ENCODE results near the gene SAMHD1. TPM values are rescaled to one million over a fixed set of nuclear protein-coding genes. Genes with fewer than 3 reads are reported as not detected.
A peak's percentile ranks its signal among the peaks of the same experiment; 100 is the strongest.
"Not testable (repeated sequence)": the region's sequence is repeated elsewhere in the genome, so short reads cannot be mapped to it uniquely, and the experiment has no call there.

The SAMHD1 gene
- total RNA-seq, 2 donors from 2014 or later = 24.0 to 35.6 TPM

DNA sequence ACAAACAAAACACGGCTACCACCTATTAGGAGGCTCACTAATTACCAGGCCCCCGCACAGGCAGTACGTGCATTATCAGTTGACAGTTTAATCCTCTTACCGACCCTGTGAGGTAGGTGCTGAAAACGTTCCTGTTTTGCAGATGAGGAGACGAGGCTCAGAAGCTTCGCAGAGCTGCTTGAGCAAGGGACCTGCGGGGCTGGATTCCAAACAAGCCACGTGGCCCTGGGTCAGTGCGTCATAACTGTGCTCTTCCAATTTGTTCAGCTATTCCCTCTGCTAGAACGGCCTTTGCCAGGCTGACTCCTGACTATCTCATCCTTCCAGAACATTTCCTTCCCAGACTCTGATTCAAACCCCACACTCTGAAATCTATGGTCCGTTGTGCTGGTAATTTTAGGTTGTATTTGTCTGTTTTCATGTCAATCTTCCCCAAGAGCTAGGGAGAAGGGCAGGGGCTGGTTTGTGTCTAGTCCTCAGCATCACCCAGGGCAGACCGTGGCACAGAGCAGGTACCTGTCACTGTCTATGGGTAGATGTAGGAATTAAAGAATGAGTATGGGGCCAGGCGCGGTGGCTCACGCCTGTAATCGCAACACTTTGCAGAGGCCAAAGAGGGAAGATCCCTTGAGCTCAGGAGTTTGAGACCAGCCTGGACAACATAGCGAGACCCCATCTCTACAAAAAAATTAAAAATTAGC is 104.3 kb downstream of the SAMHD1 start:
- Histone ChIP-seq H3K4me3 (no peak overlapping the region), H3K27ac (peak overlapping the region; percentile 73), H3K36me3 (no peaks in the 10 kb centered on the region), H3K4me1 (peaks cover 4% of the 10 kb centered on the region), H3K27me3 (no peaks in the 10 kb centered on the region), H3K9ac (ENCODE audit: low read depth in 2 of 2, low read length in 2 of 2) (peak overlapping the region in 1 of 2 donors; percentile 35), H3K9me3 (no peaks in the 10 kb centered on the region)
- intact Hi-C loops (cut with DNase I) = no loop called here
- DNase-seq = no peak
- TF ChIP-seq, protein P1, sequence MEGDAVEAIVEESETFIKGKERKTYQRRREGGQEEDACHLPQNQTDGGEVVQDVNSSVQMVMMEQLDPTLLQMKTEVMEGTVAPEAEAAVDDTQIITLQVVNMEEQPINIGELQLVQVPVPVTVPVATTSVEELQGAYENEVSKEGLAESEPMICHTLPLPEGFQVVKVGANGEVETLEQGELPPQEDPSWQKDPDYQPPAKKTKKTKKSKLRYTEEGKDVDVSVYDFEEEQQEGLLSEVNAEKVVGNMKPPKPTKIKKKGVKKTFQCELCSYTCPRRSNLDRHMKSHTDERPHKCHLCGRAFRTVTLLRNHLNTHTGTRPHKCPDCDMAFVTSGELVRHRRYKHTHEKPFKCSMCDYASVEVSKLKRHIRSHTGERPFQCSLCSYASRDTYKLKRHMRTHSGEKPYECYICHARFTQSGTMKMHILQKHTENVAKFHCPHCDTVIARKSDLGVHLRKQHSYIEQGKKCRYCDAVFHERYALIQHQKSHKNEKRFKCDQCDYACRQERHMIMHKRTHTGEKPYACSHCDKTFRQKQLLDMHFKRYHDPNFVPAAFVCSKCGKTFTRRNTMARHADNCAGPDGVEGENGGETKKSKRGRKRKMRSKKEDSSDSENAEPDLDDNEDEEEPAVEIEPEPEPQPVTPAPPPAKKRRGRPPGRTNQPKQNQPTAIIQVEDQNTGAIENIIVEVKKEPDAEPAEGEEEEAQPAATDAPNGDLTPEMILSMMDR (IDR thresholded peaks at IDR 0.05) = no peak

DNA sequence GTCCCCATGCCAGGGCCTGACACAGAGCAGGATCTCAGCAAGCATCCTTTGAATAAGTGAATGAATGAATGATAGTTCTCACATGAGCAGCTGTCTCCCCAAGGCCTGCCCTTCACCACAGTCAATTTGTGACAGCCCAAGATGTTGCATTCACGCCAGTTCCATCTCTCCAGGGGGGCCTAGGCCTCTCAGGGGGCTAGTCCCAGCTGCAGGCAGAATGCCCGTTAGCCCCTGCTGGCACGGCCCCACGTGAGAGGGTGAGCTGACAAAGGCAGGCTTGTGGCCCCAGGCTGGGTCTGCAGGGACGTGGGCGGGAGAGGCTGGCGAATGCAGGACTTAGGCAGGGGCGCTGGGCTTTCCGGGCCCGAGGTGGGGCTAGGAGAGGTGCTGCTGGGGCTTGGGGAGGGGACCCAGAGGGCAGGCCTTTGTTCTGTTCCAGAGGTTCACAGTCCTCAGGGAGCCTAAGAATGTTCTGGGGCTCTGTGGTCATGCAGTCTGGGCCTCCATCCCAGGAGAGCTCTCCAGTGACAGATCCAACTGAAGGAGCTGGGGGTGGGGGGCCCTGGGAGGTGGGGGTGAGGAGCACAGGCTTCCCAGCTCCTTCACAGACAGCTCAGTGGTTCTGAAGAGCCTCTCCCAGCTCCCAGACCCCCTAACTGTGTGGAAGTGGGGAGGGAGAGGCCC is 106.1 kb downstream of the SAMHD1 start:
- no peak for DNase-seq
- H3K27me3 ChIP-seq = no peaks in the 10 kb centered on the region

DNA sequence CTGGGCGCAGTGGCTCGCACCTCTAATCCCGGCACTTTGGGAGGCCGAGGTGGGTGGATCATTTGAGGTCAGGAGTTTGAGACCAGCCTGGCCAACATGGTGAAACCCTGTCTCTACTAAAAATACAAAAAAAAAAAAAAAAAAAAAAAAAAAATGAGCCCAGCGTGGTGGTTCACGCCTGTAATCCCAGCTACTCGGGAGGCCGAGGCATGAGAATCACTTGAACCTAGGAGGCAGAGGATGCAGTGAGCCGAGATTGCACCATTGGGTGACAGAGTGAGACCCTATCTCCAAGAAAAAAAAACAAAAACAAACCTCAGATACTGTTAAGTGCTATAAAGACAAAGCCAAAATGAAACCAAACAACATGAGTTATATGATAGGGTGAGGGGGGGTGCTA is 110.5 kb downstream of the SAMHD1 start:
- H3K9me3 ChIP-seq; H3K9ac ChIP-seq (ENCODE audit: low read depth in 2 of 2, low read length in 2 of 2); H3K36me3 ChIP-seq; H3K4me3 ChIP-seq; H3K27me3 ChIP-seq; H3K27ac ChIP-seq; H3K4me1 ChIP-seq; DNase-seq; intact Hi-C loops (cut with DNase I): not testable (repeated sequence)

More for the DNA sequence above, 106.1 kb downstream of the SAMHD1 start:
- H3K4me1 ChIP-seq = peaks cover 4% of the 10 kb centered on the region
- intact Hi-C loops (cut with DNase I) = no loop called here
- H3K9me3 ChIP-seq = no peaks in the 10 kb centered on the region
- H3K27ac ChIP-seq = peak overlapping the region; percentile 36
- TF ChIP-seq, protein P1 (IDR thresholded peaks at IDR 0.05) = no peak
- peak overlapping the region in 1 of 2 donors; percentile 19 for H3K9ac ChIP-seq (ENCODE audit: low read depth in 2 of 2, low read length in 2 of 2)
- H3K4me3 ChIP-seq = no peak overlapping the region
- H3K36me3 ChIP-seq = no peaks in the 10 kb centered on the region

Other genes with a start within 250 kb of the SAMHD1 start
- 10 to 100 TPM; 30.0 to 32.0 TPM for gene NDRG3, start 205.6 kb downstream of the SAMHD1 start, total RNA-seq
- 10 to 100 TPM; 10.9 to 24.2 TPM for gene DSN1, start 177.9 kb downstream of the SAMHD1 start, total RNA-seq
- gene TLDC2, start 75.6 kb downstream of the SAMHD1 start, total RNA-seq = 10 to 100 TPM; 18.1 to 29.7 TPM
- gene RBL1, start 144.3 kb upstream of the SAMHD1 start, total RNA-seq = 10 to 100 TPM in 1 of 2 donors, 1 to 10 TPM in 1; 6.9 to 17.6 TPM
- 100 to 1,000 TPM; 154 to 269 TPM for gene RPN2, start 227.6 kb upstream of the SAMHD1 start, total RNA-seq
- gene MROH8, start 227.8 kb upstream of the SAMHD1 start, total RNA-seq = 1 to 10 TPM in 1 of 2 donors, under 1 TPM in 1; 0.90 to 1.3 TPM